ENCODE measurements around the gene PKDREJ. TPM values are rescaled to one million over a fixed set of nuclear protein-coding genes. Genes with fewer than 3 reads are reported as not detected.

The PKDREJ gene
- total RNA-seq, 4 donors from 2014 or later: 0.11 to 0.19 TPM; not detected in 2

- no peak overlapping the region for H3K27ac ChIP-seq
- peaks cover 0 to 98% (median 3%) of the 10 kb centered on the region in 3 donors for H3K36me3 ChIP-seq
- WGBS, 2 donors: 92% methylated on average over 3 of the region's 3 CpGs; no CpG with 5 or more reads in 1 of the 2 donors
- no peak for DNase-seq
- intact Hi-C loops (cut with DNase I): no loop called here
- H3K27me3 ChIP-seq: no peaks in the 10 kb centered on the region
- H3K4me1 ChIP-seq: peaks cover 0 to 19% (median 10%) of the 10 kb centered on the region in 3 donors
- no peak overlapping the region for H3K4me3 ChIP-seq
- no peaks in the 10 kb centered on the region for H3K9me3 ChIP-seq
- no peak for TF ChIP-seq POLR2A (IDR thresholded peaks at IDR 0.05)
- TF ChIP-seq CTCF (IDR thresholded peaks at IDR 0.05): no peak
Measured at GRCh38 chr22:46286006-46286405, 22.9 kb upstream of the PKDREJ start.

GRCh38 chr22:46281866-46282678 is 18.9 kb upstream of the PKDREJ start:
- WGBS, 2 donors: 60 to 88% methylated on average over 1 to 11 of the region's 13 CpGs
- no peak for DNase-seq

GRCh38 chr22:46280999-46281623 is 18.0 kb upstream of the PKDREJ start:
- peak overlapping the region in 1 of 4 donors; percentile 38 for H3K27ac ChIP-seq
- intact Hi-C loops (cut with DNase I): no loop called here

More at GRCh38 chr22:46281866-46282678, 18.9 kb upstream of the PKDREJ start:
- Histone ChIP-seq H3K9me3 (no peaks in the 10 kb centered on the region), H3K27ac (no peak overlapping the region), H3K27me3 (no peaks in the 10 kb centered on the region), H3K4me3 (no peak overlapping the region), H3K4me1 (peaks cover 0 to 21% (median 0%) of the 10 kb centered on the region in 3 donors), H3K36me3 (peaks cover 8 to 100% (median 23%) of the 10 kb centered on the region in 3 donors)
- intact Hi-C loops (cut with DNase I): no loop called here
- TF ChIP-seq POLR2A (IDR thresholded peaks at IDR 0.05): no peak
- TF ChIP-seq CTCF (IDR thresholded peaks at IDR 0.05): no peak

GRCh38 chr22:46280063-46280817 is 17.1 kb upstream of the PKDREJ start:
- intact Hi-C loops (cut with DNase I): no loop called here
- no peak for TF ChIP-seq CTCF (IDR thresholded peaks at IDR 0.05)
- no peak for TF ChIP-seq POLR2A (IDR thresholded peaks at IDR 0.05)
- H3K4me3 ChIP-seq: no peak overlapping the region
- H3K9me3 ChIP-seq: no peaks in the 10 kb centered on the region
- 46 to 61% methylated on average over 7 to 12 of the region's 12 CpGs for WGBS, 2 donors
- no peaks in the 10 kb centered on the region for H3K27me3 ChIP-seq
- no peak for DNase-seq
- H3K36me3 ChIP-seq: peaks cover 8 to 100% (median 28%) of the 10 kb centered on the region in 3 donors
- peaks cover 0 to 21% (median 0%) of the 10 kb centered on the region in 3 donors for H3K4me1 ChIP-seq
- H3K27ac ChIP-seq: peak overlapping the region in 1 of 4 donors; percentile 38

More at GRCh38 chr22:46280999-46281623, 18.0 kb upstream of the PKDREJ start:
- Histone ChIP-seq H3K36me3 (peaks cover 8 to 100% (median 24%) of the 10 kb centered on the region in 3 donors), H3K4me1 (peaks cover 0 to 21% (median 0%) of the 10 kb centered on the region in 3 donors), H3K9me3 (no peaks in the 10 kb centered on the region), H3K27me3 (no peaks in the 10 kb centered on the region), H3K4me3 (no peak overlapping the region)
- TF ChIP-seq POLR2A (IDR thresholded peaks at IDR 0.05) (no peak), CTCF (IDR thresholded peaks at IDR 0.05) (no peak)
- no peak for DNase-seq
- 68 to 90% methylated on average over 11 to 15 of the region's 19 CpGs for WGBS, 2 donors
